GM08714 (cell line): ENCODE measurements around the gene IL19.
"Not testable (repeated sequence)": the region's sequence is repeated elsewhere in the genome, so short reads cannot be mapped to it uniquely, and the experiment has no call there.

Source experiments
- H3K4me3 ChIP-seq: fragments of 200-500 bp; sonication (Bioruptor generic); 2 replicates; pipeline ENCODE4 v1.5.1; 2014; ENCODE audit warnings: mild to moderate bottlenecking, low read length, inconsistent platforms
- ZNF274 ChIP-seq: IDR thresholded peaks from 2 replicates; pipeline ENCODE4 v1.6.1; 2012; ENCODE audit warnings: mild to moderate bottlenecking, low read depth, low read length

The IL19 gene

GRCh38 chr1:206778031-206778430 lies 7.5 kb downstream of the IL19 start:
- TF ChIP-seq ZNF274, result no peak
- H3K4me3 ChIP-seq, result no peak overlapping the region

- H3K4me3 ChIP-seq, result not testable (repeated sequence)
Measured at GRCh38 chr1:206778911-206779310, 8.3 kb downstream of the IL19 start.

- no peak for TF ChIP-seq ZNF274
- H3K4me3 ChIP-seq, result no peak overlapping the region
Measured at GRCh38 chr1:206779638-206780037, 9.1 kb downstream of the IL19 start.

DNA sequence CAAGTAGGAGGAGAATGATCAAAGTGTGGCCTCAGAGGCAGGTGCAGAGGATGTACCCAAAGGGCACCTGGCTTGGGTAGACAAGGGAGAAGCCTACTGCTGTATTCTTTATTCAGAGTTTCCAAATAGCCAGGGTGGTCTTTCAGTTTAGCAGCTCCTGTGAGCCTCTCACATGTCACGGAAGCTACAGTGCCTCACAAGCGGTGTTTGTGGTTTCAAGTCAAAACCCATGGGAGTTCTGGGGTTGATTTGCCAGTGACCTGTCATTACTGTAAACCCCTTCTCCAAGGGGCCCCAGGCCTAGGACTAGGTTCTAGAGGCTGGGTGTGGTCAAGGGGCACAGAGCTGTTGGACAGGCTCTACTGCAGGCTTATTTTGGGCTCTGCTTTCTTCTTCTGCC lies 11.9 kb downstream of the IL19 start:
- no peak for TF ChIP-seq ZNF274
- H3K4me3 ChIP-seq, result no peak overlapping the region; the same call in 1 of the 2 replicates

DNA sequence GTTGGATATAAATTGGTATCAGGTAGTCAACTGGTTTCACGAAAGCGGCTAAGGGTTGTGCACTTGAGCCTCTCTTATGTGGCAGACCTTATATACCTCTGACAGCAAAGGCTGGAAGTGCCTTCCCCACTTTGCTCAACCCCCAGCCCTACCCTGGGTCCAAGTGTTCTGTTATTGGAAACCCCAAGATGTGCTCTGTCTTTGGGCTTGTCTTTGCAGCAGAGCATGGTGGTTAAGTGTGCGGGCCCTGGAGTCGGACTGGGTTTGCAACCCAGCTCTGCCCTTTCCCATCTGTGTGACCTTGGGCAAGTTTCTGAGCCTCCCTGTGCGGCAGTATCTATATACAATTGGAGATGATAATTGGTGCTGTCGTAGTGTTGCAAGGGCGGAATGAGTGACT lies 12.9 kb downstream of the IL19 start:
- TF ChIP-seq ZNF274, result no peak
- no peak overlapping the region for H3K4me3 ChIP-seq

DNA sequence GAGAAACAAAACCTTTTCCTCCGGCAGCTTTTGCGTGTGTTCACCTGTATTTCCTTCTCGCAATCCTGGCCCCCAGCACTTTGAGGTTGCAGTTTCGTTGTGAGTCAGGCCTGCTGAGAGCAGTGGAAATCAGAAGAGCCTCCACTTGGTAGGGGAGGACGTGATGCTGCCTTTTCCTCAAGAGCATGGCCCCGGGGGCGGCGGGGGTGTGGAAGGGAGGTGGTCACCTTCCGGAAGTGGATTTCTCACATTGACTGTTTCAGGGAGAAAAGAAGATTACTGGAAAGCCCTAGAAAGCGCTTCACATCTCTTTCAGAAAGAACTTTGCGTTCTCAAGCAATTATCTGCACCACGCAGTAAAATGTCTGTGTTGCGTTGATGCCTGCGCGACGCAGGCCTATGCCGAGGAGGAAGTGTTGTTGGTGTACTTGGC lies 13.9 kb downstream of the IL19 start:
- no peak for TF ChIP-seq ZNF274
- H3K4me3 ChIP-seq, result peak overlapping the region; percentile 4; the same call in 1 of the 2 replicates

DNA sequence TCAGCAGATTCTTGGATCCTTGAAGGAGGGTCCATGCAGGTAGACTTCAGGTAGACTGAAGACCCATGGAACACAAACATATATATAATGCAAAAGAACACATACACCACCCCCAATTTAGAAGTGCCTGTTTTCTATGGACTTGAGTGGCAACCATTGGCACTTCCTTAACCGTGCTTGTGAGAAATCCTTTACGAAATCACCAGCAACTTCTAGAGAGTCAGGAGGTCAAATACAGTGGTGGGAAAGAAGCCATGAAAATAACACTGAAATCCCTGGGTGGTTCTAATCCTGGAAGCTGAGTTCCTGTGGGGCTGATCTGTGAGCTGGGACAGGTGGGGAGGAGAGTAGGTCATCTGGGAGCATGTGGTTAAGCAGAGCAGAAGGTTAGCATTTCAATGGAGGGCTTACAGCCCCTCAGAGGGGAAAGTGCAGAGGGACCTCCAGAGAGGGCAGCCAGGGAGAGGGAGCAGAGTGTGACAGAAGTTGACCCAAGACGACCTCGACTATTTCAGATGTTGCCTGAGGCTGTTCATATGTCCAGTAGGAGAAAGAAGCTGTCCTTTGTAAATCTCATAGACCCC lies 14.7 kb downstream of the IL19 start:
- H3K4me3 ChIP-seq, result no peak overlapping the region
- no peak for TF ChIP-seq ZNF274

DNA sequence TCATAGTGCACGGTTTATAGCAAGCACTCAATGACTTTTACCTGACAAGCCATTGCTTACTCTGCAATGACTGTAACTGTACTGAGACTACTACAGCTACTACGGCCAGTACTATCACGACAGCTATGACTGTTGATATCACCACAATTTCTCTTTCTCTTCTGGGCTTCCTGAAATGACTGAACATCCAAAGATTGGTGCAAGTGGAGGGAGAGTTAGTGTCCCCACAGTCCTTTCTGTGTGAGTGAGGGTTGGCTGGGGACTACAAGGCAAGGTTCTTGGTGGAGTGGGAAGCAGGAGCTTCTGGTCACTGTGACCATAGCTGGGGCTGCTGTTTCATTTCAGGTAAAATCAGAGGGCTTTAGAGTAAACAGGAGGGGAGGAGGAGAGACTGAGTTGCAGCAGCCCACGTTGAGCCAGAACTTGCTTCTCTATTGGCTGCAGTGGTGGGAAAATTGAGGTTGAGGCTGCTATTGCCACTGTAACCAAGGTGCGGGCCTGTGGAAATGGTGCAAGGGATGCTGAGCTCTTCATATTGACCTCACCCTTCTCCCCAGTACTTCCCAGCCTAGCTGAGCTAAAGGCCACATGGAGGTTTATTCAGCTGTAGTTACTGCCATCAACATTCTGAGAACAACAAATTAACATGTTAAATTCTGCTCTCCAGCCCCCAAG lies 15.8 kb downstream of the IL19 start:
- TF ChIP-seq ZNF274, result no peak
- no peak overlapping the region for H3K4me3 ChIP-seq

DNA sequence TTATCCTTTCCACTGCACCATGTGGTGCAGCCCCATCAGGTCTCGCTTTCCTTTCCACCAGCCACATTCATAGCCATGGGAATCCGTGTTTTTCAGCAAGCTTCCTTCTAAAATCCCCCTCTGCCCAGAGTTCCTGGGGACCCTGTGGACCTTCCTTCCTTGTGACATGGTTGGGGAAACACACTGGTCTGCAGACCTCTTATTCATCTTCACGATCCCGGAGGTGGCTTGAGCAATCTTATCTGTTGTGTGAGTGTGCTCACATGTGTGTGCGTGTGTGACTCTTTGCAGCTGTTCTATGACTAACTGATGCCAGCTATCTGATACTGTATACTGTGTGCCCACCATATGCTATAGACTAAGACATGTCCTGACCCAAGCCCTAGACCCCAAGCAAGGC lies 17.3 kb downstream of the IL19 start:
- H3K4me3 ChIP-seq, result no peak overlapping the region
- no peak for TF ChIP-seq ZNF274

- no peak for TF ChIP-seq ZNF274
- no peak overlapping the region for H3K4me3 ChIP-seq
Measured at GRCh38 chr1:206788487-206789050, 18.0 kb downstream of the IL19 start.

GRCh38 chr1:206790502-206791250 lies 20.1 kb downstream of the IL19 start:
- no peak for TF ChIP-seq ZNF274
- H3K4me3 ChIP-seq, result peak overlapping the region; percentile 6; the same call in 1 of the 2 replicates

GRCh38 chr1:206792939-206793607 lies 22.5 kb downstream of the IL19 start:
- no peak for TF ChIP-seq ZNF274
- H3K4me3 ChIP-seq, result no peak overlapping the region

- no peak for TF ChIP-seq ZNF274
- no peak overlapping the region for H3K4me3 ChIP-seq
Measured at GRCh38 chr1:206793620-206794019, 23.0 kb downstream of the IL19 start.

- no peak for TF ChIP-seq ZNF274
- H3K4me3 ChIP-seq, result no peak overlapping the region
Measured at GRCh38 chr1:206794294-206794908, 23.8 kb downstream of the IL19 start.
